AG10803 (cell line): Measurements from ENCODE around the gene NBPF11.
"Not testable (repeated sequence)": the region's sequence is repeated elsewhere in the genome, so short reads cannot be mapped to it uniquely, and the experiment has no call there.

Experiments
- DNase-seq: peaks from one replicate; pipeline ENCODE4 v3.0.0; 2010; ENCODE audit warnings: low read depth
- H3K4me3 ChIP-seq: 2 replicates; pipeline ENCODE4 v1.5.1; 2011; ENCODE audit warnings: mild to moderate bottlenecking, low read length, control low read depth
- CTCF ChIP-seq: conservative IDR thresholded peaks from 2 replicates; pipeline ENCODE4 v1.5.1; 2011; ENCODE audit warnings: mild to moderate bottlenecking, low read length, control low read depth, inconsistent platforms

NBPF11 gene

GRCh38 chr1:148138606-148139005 lies 13.5 kb downstream of the NBPF11 start:
- not testable (repeated sequence) for H3K4me3 ChIP-seq, DNase-seq

GRCh38 chr1:148122341-148122740 lies 29.7 kb downstream of the NBPF11 start:
- not testable (repeated sequence) for H3K4me3 ChIP-seq, DNase-seq

- peak; percentile 21 for TF ChIP-seq CTCF
- H3K4me3 ChIP-seq, result not testable (repeated sequence)
- DNase-seq, result peak; percentile 17
These were observed 31.7 kb downstream of the NBPF11 start for GRCh38 chr1:148120395-148120794.

GRCh38 chr1:148095732-148096131 lies 56.3 kb downstream of the NBPF11 start:
- not testable (repeated sequence) for H3K4me3 ChIP-seq, DNase-seq

GRCh38 chr1:148086196-148086595 lies 65.9 kb downstream of the NBPF11 start:
- DNase-seq, H3K4me3 ChIP-seq: not testable (repeated sequence)

GRCh38 chr1:148081205-148081604 lies 70.9 kb downstream of the NBPF11 start:
- DNase-seq, result not testable (repeated sequence)

GRCh38 chr1:148078632-148079519 lies 73.2 kb downstream of the NBPF11 start:
- not testable (repeated sequence) for H3K4me3 ChIP-seq, DNase-seq

More at GRCh38 chr1:148081205-148081604, 70.9 kb downstream of the NBPF11 start:
- H3K4me3 ChIP-seq, result not testable (repeated sequence)

- not testable (repeated sequence) for DNase-seq, H3K4me3 ChIP-seq
These were observed 74.0 kb downstream of the NBPF11 start for GRCh38 chr1:148078090-148078489.

- DNase-seq, H3K4me3 ChIP-seq: not testable (repeated sequence)
These were observed 74.6 kb downstream of the NBPF11 start for GRCh38 chr1:148077458-148077857.

- DNase-seq, H3K4me3 ChIP-seq: not testable (repeated sequence)
These were observed 78.7 kb downstream of the NBPF11 start for GRCh38 chr1:148073392-148073791.

GRCh38 chr1:148068606-148069005 lies 83.5 kb downstream of the NBPF11 start:
- not testable (repeated sequence) for H3K4me3 ChIP-seq

GRCh38 chr1:148068201-148068600 lies 83.9 kb downstream of the NBPF11 start:
- not testable (repeated sequence) for DNase-seq, H3K4me3 ChIP-seq

More at GRCh38 chr1:148068606-148069005, 83.5 kb downstream of the NBPF11 start:
- DNase-seq, result not testable (repeated sequence)

- peak overlapping the region; percentile 33 for H3K4me3 ChIP-seq
- DNase-seq, result not testable (repeated sequence)
These were observed 91.8 kb downstream of the NBPF11 start for GRCh38 chr1:148060294-148060701.

- peak; percentile 77 for DNase-seq
- H3K4me3 ChIP-seq, result not testable (repeated sequence)
These were observed 94.7 kb downstream of the NBPF11 start for GRCh38 chr1:148057384-148057783.
